GM10248 (cell line): ENCODE data around the gene IPP.

Experiments
- CTCF ChIA-PET: fragments of 300-600 bp; sonication (Branson Sonifier 250); formaldehyde crosslinking; extraction: SDS; loops from one replicate; lab custom pipeline; 2021; ENCODE audit warnings: antibody characterized with exemption; lab: Yijun Ruan, JAX
- POLR2A ChIA-PET: fragments of 350-650 bp; sonication (Branson Sonifier 250); formaldehyde crosslinking; extraction: SDS; loops from one replicate; lab custom pipeline; 2020; ENCODE audit warnings: antibody characterized with exemption; lab: Yijun Ruan, JAX
- DNase-seq: peaks from one replicate; pipeline ENCODE4 v3.0.0; 2012; ENCODE audit errors: extremely low spot score
- TF ChIP-seq, protein P1 (sequence below): IDR thresholded peaks from 2 replicates; pipeline ENCODE4 v1.5.1; 2012; ENCODE audit warnings: mild to moderate bottlenecking, low read depth; ENCODE audit errors: extremely low read depth, missing control alignments, control extremely low read depth

Gene IPP

DNA sequence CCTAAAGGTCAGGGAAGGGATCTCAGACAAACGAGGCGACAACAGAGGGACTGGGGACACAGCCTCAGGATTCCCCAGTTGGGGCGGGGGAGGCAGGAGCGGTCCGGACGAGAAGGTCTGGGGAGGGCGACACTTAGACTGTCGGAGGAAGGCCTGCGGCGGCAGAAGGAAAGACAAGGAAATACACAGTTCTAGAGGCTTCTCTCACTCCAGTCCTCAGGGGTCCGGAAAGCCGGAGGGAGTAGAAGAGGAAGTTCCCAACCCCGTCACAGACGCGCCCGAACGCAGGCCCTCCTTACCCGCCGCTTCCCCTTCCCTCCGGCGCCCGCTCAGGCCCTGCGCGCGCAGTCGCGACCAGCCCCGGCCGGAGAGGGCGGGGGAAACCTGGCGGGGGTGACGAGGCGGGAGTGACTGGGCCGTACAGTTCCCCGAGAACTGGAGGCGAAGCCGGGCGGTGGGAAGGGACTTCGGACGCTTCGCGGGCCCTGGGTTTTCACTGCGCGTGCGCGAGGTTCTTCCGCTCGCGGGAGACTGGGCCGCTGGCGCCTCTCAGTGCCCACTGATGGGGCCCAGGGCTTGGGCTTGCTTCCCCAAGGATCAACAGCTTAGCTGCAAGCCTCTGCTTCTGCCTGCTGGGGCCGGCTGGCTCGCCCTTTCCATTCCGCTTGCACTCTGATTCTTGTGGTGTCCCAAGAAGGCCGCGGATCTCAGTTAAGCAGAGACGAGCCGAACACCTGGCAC, at the start of gene IPP:
IPP (minus strand) TSS at position 356 of the 741 bp plus-strand sequence. CDS start 4,242 bp downstream, outside the sequence.
- ChIA-PET CTCF (interaction anchor here (0.6 to 1.1 kb wide), 2 partner anchors 13 to 73 kb away, joined by 4 read pairs; no protein-coding TSS in a partner anchor), POLR2A (interaction anchor here (0.6 kb wide), 1 partner anchor 263 kb away, joined by 3 read pairs; no protein-coding TSS in a partner anchor)
- TF ChIP-seq, protein P1, sequence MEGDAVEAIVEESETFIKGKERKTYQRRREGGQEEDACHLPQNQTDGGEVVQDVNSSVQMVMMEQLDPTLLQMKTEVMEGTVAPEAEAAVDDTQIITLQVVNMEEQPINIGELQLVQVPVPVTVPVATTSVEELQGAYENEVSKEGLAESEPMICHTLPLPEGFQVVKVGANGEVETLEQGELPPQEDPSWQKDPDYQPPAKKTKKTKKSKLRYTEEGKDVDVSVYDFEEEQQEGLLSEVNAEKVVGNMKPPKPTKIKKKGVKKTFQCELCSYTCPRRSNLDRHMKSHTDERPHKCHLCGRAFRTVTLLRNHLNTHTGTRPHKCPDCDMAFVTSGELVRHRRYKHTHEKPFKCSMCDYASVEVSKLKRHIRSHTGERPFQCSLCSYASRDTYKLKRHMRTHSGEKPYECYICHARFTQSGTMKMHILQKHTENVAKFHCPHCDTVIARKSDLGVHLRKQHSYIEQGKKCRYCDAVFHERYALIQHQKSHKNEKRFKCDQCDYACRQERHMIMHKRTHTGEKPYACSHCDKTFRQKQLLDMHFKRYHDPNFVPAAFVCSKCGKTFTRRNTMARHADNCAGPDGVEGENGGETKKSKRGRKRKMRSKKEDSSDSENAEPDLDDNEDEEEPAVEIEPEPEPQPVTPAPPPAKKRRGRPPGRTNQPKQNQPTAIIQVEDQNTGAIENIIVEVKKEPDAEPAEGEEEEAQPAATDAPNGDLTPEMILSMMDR: peak; percentile 74
- DNase-seq: peak; percentile 99

DNA sequence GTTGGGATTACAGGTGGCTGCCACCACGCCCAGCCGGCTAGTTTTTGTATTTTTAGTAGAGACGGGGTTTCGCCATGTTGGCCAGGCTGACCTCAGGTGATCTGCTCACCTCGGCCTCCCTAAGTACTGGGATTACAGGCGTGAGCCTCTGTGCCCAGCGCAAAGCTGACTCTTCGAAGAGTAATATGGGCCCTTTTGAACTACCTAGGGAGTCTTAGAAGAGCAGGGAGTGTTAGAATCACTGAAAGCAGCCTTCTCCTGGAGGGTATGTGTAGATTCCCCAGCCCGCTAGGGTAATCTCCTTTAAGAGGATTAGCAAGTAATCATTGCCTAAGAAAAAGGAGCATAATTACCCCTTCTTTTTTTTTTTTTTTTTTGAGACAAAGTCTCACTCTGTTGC, 46.5 kb upstream of the IPP start:
- DNase-seq: no peak
- ChIA-PET CTCF (no interaction called here), POLR2A (interaction anchor here (0.6 kb wide), 1 partner anchor 199 kb away, joined by 3 read pairs; no protein-coding TSS in a partner anchor)
- TF ChIP-seq, protein P1: no peak

DNA sequence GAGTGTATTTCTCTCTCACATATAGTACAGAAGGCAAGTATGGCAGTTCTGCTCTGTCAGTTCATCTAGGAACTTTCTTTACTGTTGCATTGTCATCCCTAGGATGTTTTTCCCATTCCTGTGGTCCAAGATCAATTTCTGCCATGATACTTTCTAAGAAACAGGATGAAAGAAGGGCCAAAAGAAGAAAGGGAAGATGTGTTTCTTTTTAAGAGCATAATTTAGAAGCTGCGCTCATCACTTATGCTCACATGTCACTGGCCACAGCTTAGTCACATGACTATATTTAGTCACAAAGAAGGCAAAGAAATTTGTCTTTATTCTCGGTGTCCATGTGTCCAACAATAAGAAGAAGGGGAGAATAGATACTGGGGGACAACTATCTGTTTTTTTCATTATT, 45.9 kb upstream of the IPP start:
- CTCF ChIA-PET: no interaction called here
- DNase-seq: no peak
- POLR2A ChIA-PET: no interaction called here
- TF ChIP-seq, protein P1: no peak

DNA sequence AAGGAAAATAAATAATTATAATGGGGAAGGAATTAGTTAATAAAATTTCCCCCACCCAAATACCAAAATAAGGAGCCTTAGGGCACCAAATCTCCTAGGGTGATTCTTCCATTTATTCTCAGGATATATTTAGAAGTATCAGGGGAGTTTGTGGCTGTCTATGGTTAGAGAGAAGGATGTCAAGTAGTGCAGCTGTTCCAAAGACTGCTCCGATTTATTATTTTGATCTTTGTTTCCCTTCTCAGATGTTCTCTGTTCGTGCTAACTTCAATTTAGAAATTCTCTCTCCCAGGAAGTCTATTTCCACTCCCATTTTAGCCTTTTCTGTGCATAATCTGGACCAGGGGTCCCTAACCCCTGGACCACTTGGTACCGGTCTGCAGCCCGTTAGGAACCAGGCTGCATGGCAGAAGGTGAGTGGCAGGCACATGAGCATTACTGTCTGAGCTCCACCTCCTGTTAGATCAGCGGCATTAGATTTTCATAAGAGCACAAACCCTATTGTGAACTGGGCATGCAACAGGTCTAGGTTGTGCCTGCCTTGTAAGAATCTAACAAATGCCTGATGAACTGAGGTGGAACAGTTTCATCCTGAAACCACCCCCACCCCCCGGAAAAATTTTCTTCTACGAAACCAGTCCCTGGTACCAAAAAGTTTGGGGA, 43.6 kb upstream of the IPP start:
- DNase-seq: no peak
- ChIA-PET POLR2A (no interaction called here), CTCF (no interaction called here)
- TF ChIP-seq, protein P1: no peak

DNA sequence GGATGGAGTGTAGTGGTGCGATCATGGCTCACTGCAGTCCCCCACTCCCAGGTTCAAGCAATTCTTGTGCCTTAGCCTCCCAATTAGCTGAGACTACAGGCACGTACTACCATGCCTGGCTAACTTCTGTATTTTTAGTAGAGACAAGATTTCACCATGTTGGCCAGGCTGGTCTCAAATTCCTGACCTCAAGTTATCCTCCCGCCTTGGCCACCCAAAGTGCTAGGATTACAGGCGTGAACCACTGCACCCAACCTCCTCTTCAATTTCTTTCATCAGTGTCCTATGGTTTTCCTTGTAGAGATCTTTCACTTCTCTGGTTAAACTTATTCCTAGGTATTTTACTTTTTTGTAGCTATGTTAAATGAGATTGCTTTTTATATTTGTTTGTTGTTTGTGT, 42.3 kb upstream of the IPP start:
- TF ChIP-seq, protein P1: no peak
- no peak for DNase-seq
- POLR2A ChIA-PET: no interaction called here
- CTCF ChIA-PET: interaction anchor here (1.0 kb wide), 1 partner anchor 8 kb away, joined by 3 read pairs; no protein-coding TSS in a partner anchor

DNA sequence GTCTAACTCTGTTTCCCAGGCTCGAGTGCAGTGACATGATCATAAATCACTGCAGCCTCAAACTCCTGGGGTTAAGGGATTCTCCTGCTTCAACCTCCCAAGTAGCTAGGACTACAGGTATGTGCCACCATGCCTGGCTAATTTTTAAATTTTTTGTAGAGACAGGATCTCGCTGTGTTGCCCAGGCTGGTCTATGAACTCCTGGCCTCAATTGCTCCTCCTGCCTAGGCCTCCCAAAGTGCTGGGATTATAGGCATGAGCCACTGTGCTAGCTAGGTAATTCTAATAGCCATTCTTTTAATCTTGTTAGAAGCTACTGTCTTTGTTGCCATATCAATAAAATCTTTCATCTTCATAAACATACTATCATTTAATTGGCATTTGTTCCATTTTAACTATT, 39.1 kb upstream of the IPP start:
- ChIA-PET POLR2A (no interaction called here), CTCF (interaction anchor here (1.3 kb wide), 1 partner anchor 11 kb away, joined by 3 read pairs; no protein-coding TSS in a partner anchor)
- TF ChIP-seq, protein P1: no peak
- DNase-seq: no peak
